Stimulated activated CD4-positive, alpha-beta T cell treated with anti-CD3 and anti-CD28 coated beads, Interleukin-1b, Interleukin-23, amount 100 ng/mL, for 4 hours (primary cell): Measurements from ENCODE around the gene CD82.

Experiments used
- DNase-seq, 2 donors: peaks; one replicate each; pipeline ENCODE4 v3.0.0-alpha.2; 2020; ENCODE audit warnings: low read depth in 2 of 2

The CD82 gene

DNA sequence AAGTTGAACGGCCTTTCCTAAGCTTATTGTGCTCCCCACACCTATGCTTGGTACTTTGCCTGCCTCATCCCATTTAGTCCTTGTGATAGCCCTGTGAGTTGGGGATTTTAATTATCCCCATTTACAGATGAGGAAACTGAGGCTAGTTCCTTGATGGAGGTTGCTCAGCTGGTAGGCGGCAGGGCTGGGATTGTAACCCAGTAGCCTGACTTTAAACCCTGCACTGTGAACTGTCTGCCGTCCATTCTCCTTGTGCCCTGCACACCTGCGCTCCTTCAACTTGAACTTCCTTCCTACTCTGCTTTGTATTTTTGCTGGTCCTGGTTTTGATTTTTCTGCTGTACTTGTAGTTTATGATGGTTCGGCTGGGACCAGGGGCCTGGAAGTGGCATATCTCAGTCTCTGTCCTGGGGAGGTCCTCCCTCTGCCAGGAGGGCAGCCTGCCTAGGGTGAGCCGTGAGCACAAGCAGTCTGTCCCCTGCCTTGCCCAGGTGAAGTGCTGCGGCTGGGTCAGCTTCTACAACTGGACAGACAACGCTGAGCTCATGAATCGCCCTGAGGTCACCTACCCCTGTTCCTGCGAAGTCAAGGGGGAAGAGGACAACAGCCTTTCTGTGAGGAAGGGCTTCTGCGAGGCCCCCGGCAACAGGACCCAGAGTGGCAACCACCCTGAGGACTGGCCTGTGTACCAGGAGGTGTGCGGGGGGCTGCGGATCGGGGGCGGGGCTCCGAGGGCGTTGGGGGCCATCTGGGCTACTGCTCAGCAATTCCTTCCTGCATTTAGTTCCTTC, 52.4 kb downstream of the CD82 start:
- DNase-seq, result no peak

DNA sequence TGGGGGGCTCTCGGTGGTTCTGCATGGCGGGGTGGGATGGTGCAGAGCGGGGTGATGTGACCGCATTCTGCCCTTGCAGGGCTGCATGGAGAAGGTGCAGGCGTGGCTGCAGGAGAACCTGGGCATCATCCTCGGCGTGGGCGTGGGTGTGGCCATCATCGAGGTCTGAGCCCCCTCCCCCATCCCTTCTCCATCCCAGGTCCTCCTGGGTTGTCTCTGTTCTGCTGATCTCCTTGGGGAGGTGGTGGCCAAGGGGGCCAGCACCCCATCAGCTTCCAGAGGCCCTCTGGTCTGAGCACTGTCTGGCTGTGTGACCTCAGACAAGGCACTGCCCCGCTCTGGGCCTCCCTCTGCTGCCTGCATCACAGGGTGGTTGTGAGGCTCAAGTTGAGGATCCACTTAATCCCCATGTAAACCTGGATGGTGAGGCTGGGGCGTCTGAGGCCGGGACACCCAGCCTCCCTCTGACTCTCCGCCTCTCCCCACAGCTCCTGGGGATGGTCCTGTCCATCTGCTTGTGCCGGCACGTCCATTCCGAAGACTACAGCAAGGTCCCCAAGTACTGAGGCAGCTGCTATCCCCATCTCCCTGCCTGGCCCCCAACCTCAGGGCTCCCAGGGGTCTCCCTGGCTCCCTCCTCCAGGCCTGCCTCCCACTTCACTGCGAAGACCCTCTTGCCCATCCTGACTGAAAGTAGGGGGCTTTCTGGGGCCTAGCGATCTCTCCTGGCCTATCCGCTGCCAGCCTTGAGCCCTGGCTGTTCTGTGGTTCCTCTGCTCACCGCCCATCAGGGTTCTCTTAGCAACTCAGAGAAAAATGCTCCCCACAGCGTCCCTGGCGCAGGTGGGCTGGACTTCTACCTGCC, 53.3 kb downstream of the CD82 start:
- DNase-seq, result no peak

- no peak for DNase-seq
Measured at GRCh38 chr11:44620328-44620725, 54.9 kb downstream of the CD82 start.

GRCh38 chr11:44621140-44621681, 55.7 kb downstream of the CD82 start:
- peak; percentile 46 to 55 for DNase-seq

GRCh38 chr11:44621784-44622183, 56.3 kb downstream of the CD82 start:
- DNase-seq, result no peak

DNA sequence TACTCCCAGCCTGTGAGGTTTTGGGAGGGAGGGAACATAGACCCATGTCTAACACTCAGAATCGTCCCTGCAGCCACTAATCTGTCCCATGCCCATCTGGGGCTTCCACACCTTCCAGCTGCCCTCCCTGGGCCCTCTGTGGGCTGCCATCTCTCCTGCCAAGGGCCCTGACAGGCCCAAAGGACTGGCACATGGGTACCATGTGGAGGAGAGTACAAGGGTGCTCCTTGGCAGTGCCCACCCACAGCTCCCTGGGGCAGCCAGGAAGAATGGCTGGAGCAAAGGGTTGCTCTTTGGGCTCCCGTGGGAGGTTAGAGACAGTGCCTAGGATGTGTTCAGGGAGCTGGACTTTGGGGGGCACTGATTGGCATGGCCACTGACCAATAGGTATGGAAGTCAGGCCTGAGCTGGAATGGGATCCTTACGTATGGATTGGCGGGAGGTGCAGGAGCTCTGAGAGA, 56.8 kb downstream of the CD82 start:
- no peak for DNase-seq

GRCh38 chr11:44622721-44623258, 57.3 kb downstream of the CD82 start:
- DNase-seq, result no peak

DNA sequence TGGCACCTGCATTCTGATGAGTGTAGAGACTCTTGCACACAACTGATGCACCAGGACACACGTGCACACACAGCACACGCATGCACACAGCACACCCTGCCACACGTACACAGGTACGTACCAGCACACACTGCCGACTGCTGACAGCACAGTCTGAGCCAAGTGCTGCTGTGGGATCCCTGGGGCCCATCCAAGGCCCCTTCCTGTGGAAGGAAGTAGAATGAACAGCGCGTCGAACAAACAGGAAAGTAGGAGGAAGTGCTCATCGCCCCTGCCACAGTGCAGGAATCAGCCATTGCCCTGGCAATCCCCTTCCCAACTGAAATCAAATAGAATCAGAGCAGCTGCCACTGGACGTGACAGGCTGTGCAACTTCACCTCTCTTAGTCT, 57.9 kb downstream of the CD82 start:
- DNase-seq, result no peak

- no peak for DNase-seq
Measured at GRCh38 chr11:44623731-44624491, 58.4 kb downstream of the CD82 start.

DNA sequence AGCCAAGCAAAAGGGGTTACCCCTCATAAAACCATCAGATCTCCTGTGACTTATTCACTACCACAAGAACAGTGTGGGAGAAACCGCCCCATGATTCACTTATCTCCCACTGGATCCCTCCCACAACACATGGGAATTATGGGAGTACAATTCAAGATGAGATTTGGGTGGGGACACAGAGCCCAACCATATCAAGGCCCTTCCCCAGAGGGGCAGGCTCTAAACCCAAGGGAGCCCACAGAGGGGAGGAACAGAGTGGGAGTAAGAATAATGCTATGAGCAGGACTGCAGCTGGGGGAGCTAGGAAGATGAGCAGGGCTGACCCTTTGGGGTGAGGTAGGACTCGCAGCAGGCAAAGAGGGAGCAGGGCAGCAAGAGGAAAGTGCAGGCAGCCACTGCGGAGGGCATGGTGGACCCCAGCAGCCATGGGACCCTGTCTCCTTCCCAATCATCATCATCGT, 59.3 kb downstream of the CD82 start:
- DNase-seq, result no peak

- DNase-seq, result no peak
Measured at GRCh38 chr11:44625759-44626523, 60.5 kb downstream of the CD82 start.

DNA sequence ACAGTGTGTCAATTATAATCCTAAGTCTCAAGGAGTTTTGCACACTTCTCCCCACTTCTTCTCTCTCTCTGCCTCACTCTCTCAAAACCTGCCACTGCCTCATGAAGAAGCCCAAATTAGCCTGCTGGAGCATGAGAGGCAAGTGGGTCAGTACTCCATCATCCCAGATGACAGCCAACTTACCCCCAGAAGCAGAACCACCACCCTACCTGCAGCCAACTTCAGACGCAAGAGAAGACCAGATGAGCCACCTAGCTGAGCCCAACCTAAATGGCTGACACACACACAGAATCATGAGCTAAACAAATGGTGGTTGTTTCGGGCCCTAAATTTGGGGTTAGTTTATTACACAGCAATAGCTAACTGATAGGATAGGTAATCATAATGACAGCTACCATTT, 61.2 kb downstream of the CD82 start:
- DNase-seq, result no peak

DNA sequence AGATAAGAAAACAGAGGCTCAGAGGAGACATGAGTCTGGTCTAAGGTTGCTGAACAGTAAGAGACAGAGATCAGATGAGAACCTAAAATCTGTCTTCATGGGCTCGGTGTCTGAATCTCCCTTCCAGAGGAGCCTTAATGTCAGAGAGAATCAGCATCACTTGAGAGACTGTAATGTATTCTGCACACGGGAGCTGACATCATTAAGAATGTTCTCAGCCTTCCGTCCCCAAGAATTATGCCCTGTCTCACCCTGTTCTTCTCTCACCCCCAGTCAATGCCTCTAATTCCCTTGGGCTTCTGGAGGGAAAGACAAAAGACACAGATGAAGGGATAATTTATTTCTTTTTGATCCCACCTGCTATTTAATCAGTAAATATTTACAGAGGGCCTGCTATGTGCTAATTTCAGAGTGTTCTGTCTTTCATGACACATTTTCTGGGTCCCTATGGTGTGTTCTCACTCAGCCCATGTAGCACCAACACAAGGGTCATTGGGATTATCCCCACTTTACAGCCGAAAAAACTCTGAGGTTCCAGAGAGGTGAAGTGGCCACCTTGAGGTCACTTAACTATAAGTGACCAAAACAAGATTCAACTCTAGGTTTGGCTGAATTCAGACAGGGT, 61.8 kb downstream of the CD82 start:
- DNase-seq, result no peak

DNA sequence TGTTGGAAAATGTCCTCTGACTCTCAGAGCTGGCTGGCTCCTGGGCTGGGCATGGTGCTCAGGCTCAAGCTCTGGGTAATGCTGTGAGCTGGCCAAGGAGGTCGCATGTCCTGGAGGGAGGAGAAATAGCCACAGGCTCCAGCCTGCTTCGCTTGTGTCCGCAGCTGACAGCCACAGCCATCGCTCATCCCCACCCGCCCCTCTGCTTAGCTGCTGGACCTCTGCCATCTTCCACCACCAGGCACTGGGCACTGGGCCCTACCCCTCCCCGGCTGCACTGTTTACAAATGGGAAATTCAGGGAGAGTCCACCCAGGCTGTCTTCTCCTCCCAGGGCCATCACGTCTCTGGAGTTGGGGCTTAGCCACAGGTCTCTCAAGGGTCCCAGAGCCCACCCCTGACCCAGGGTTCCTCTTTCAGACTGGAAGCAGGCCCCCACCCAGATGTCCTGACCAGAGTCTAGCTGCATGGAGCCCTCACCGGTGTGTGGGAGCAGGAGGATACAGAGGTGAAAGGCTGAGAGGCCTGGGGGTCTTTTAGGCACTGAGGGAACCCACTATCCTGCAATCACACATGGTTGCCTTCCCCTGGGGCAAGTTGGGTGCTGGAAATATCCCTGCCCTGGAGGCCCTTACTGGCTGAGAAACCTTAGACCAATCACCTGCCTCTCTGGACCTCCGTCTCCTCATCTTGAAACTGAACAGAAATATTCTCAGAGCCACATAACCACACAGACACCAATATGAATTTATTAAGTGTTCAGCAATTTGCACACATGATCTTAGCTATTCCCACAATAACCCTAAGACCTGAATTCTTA, 62.7 kb downstream of the CD82 start:
- no peak for DNase-seq

GRCh38 chr11:44628730-44629700, 63.6 kb downstream of the CD82 start:
- DNase-seq, result no peak

DNA sequence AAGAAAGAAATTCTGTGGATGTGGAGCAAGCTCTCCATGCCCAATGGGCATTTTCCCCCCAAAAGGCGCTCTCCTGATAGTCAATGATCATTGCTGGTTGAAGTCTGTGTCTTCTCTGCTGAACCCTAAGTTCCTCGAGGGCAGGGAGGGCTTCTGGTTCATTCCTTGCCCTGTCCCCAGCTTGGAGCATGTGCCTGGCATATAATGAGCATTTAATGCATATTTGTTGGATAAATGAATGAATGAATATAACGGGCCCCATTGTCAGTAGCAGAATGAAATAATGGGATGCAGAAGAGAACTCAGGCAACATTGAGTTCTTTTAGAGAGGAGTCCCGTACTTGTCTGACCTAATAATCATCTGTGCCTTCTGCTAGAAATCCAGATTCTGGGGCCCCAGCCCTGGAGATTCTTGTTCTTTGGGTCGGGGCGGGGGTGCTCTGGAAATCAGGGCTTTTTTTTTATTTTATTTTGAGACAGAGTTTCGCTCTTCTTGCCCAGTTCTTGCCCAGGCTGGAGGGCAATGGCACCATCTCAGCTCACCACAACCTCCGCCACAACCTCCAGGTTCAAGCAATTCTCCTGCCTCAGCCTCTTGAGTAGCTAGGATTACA, 64.4 kb downstream of the CD82 start:
- DNase-seq, result no peak

DNA sequence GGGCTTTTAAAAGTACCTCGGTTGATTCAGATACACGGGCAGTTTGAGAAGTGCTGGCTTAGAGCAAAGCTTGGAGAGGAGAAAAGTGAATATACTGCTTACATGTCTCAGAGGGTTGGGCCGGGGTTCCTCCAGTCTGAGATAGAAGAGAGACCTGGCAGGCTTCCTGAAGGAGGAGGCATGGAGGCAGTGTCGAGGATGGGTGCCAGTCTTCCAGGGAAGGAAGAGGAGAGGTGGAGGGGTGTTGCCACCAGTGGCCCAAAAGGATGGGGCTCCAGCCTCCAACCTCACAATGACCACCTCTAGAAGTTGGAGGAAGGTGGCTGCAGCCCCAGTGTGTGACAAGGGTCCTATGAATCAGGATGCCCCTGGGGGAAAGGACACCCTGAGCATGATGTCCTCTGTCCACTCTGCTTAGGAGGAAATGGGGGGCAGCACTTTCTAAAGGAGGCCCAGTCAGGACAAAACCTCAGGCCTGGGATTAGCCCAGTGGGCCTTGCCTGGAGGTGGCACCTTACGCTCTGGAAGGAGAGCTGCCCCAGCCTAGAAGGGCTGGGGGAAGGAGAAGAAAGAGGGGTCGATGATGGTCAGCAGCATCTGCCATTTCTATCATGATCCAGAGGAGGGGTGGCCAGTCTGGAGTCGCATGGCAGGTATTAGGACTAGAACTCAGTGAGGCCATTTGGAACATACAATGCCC, 65.2 kb downstream of the CD82 start:
- no peak for DNase-seq
